ENCODE results near the gene SZT2.
"Not testable (repeated sequence)": the region's sequence is repeated elsewhere in the genome, so short reads cannot be mapped to it uniquely, and the experiment has no call there.

The SZT2 gene

GRCh38 chr1:43400441-43400840 is 10.7 kb downstream of the SZT2 start:
- not testable (repeated sequence) for H3K4me3 ChIP-seq (ENCODE audit: low read depth in 1 of 2, low read length in 2 of 2); H3K9me3 ChIP-seq (ENCODE audit: low read length); H3K9ac ChIP-seq (ENCODE audit: low read length); H3K27ac ChIP-seq (ENCODE audit: low read depth, low read length); H3K27me3 ChIP-seq (ENCODE audit: control insufficient read depth in 1 of 2, insufficient read depth in 2 of 2, low read length in 2 of 2); H3K4me1 ChIP-seq (ENCODE audit: insufficient read depth, low read length)
- peaks cover 35% of the 10 kb centered on the region for H3K36me3 ChIP-seq (ENCODE audit: insufficient read depth, low read length)

GRCh38 chr1:43402089-43402865 is 12.6 kb downstream of the SZT2 start:
- H3K27me3 ChIP-seq (ENCODE audit: control insufficient read depth in 1 of 2, insufficient read depth in 2 of 2, low read length in 2 of 2): no peaks in the 10 kb centered on the region
- H3K27ac ChIP-seq (ENCODE audit: low read depth, low read length): no peak overlapping the region
- no peak overlapping the region for H3K4me3 ChIP-seq (ENCODE audit: low read depth in 1 of 2, low read length in 2 of 2)
- peaks cover 49% of the 10 kb centered on the region for H3K36me3 ChIP-seq (ENCODE audit: insufficient read depth, low read length)
- H3K9me3 ChIP-seq (ENCODE audit: low read length): no peaks in the 10 kb centered on the region
- H3K9ac ChIP-seq (ENCODE audit: low read length): no peak overlapping the region
- no peaks in the 10 kb centered on the region for H3K4me1 ChIP-seq (ENCODE audit: insufficient read depth, low read length)

GRCh38 chr1:43404353-43404752 is 14.7 kb downstream of the SZT2 start:
- H3K36me3 ChIP-seq (ENCODE audit: insufficient read depth, low read length): peaks cover 65% of the 10 kb centered on the region
- no peaks in the 10 kb centered on the region for H3K9me3 ChIP-seq (ENCODE audit: low read length)
- H3K27ac ChIP-seq (ENCODE audit: low read depth, low read length): no peak overlapping the region
- no peaks in the 10 kb centered on the region for H3K27me3 ChIP-seq (ENCODE audit: control insufficient read depth in 1 of 2, insufficient read depth in 2 of 2, low read length in 2 of 2)
- no peak overlapping the region for H3K9ac ChIP-seq (ENCODE audit: low read length)
- H3K4me1 ChIP-seq (ENCODE audit: insufficient read depth, low read length): no peaks in the 10 kb centered on the region
- H3K4me3 ChIP-seq (ENCODE audit: low read depth in 1 of 2, low read length in 2 of 2): no peak overlapping the region

GRCh38 chr1:43405219-43405875 is 15.6 kb downstream of the SZT2 start:
- no peaks in the 10 kb centered on the region for H3K27me3 ChIP-seq (ENCODE audit: control insufficient read depth in 1 of 2, insufficient read depth in 2 of 2, low read length in 2 of 2)
- H3K4me1 ChIP-seq (ENCODE audit: insufficient read depth, low read length): no peaks in the 10 kb centered on the region
- no peaks in the 10 kb centered on the region for H3K9me3 ChIP-seq (ENCODE audit: low read length)
- no peak overlapping the region for H3K4me3 ChIP-seq (ENCODE audit: low read depth in 1 of 2, low read length in 2 of 2)
- no peak overlapping the region for H3K9ac ChIP-seq (ENCODE audit: low read length)
- H3K27ac ChIP-seq (ENCODE audit: low read depth, low read length): no peak overlapping the region
- peaks cover 69% of the 10 kb centered on the region for H3K36me3 ChIP-seq (ENCODE audit: insufficient read depth, low read length)

DNA sequence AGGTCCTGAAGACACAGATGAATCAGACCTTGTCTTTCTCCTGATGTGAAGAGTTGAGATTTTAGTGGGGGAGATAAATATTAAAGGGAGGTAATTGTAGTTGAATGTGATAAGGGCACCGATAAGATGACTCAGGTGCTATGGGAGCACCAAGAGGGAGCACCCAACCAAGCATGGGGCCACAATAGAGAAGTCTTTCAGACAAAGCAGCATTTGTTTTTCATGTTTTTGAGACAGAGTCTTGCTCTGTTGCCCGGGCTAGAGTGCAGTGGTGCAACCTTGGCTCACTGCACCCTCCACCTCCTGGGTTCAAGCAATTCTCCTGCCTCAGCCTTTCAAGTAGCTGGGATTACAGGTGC is 16.2 kb downstream of the SZT2 start:
- Histone ChIP-seq H3K36me3 (ENCODE audit: insufficient read depth, low read length) (peaks cover 69% of the 10 kb centered on the region), H3K27me3 (ENCODE audit: control insufficient read depth in 1 of 2, insufficient read depth in 2 of 2, low read length in 2 of 2) (no peaks in the 10 kb centered on the region), H3K9ac (ENCODE audit: low read length) (no peak overlapping the region), H3K4me3 (ENCODE audit: low read depth in 1 of 2, low read length in 2 of 2) (no peak overlapping the region), H3K4me1 (ENCODE audit: insufficient read depth, low read length) (no peaks in the 10 kb centered on the region), H3K9me3 (ENCODE audit: low read length) (no peaks in the 10 kb centered on the region), H3K27ac (ENCODE audit: low read depth, low read length) (no peak overlapping the region)

- H3K9ac ChIP-seq (ENCODE audit: low read length): no peak overlapping the region
- H3K9me3 ChIP-seq (ENCODE audit: low read length): no peaks in the 10 kb centered on the region
- H3K27me3 ChIP-seq (ENCODE audit: control insufficient read depth in 1 of 2, insufficient read depth in 2 of 2, low read length in 2 of 2): no peaks in the 10 kb centered on the region
- H3K36me3 ChIP-seq (ENCODE audit: insufficient read depth, low read length): peaks cover 59% of the 10 kb centered on the region
- no peaks in the 10 kb centered on the region for H3K4me1 ChIP-seq (ENCODE audit: insufficient read depth, low read length)
- H3K4me3 ChIP-seq (ENCODE audit: low read depth in 1 of 2, low read length in 2 of 2): no peak overlapping the region
- H3K27ac ChIP-seq (ENCODE audit: low read depth, low read length): no peak overlapping the region
These were observed 20.9 kb downstream of the SZT2 start for GRCh38 chr1:43410571-43410970.

DNA sequence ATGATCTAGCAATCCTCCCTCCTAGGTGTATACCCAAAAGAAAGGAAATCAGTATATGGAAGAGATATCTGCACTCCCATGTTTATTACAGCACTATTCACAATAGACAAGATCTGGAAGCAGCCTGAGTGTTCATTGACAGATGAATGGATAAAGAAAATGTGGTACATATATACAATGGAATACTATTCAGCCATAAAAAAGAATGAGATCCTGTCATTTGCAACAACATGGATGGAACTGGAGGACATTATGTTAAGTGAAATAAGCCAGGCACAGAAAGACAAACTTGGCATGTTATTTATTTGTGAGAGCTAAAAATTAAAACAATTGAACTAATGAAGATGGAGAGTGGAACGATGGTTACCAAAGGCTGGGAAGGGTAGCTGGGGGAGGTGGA is 23.7 kb downstream of the SZT2 start:
- not testable (repeated sequence) for H3K9ac ChIP-seq (ENCODE audit: low read length); H3K27me3 ChIP-seq (ENCODE audit: control insufficient read depth in 1 of 2, insufficient read depth in 2 of 2, low read length in 2 of 2); H3K4me3 ChIP-seq (ENCODE audit: low read depth in 1 of 2, low read length in 2 of 2); H3K27ac ChIP-seq (ENCODE audit: low read depth, low read length); H3K9me3 ChIP-seq (ENCODE audit: low read length); H3K4me1 ChIP-seq (ENCODE audit: insufficient read depth, low read length)
- peaks cover 63% of the 10 kb centered on the region for H3K36me3 ChIP-seq (ENCODE audit: insufficient read depth, low read length)

GRCh38 chr1:43414634-43415223 is 25.0 kb downstream of the SZT2 start:
- Histone ChIP-seq H3K4me3 (ENCODE audit: low read depth in 1 of 2, low read length in 2 of 2) (no peak overlapping the region), H3K36me3 (ENCODE audit: insufficient read depth, low read length) (peaks cover 64% of the 10 kb centered on the region), H3K4me1 (ENCODE audit: insufficient read depth, low read length) (no peaks in the 10 kb centered on the region), H3K9me3 (ENCODE audit: low read length) (no peaks in the 10 kb centered on the region), H3K27me3 (ENCODE audit: control insufficient read depth in 1 of 2, insufficient read depth in 2 of 2, low read length in 2 of 2) (no peaks in the 10 kb centered on the region), H3K27ac (ENCODE audit: low read depth, low read length) (no peak overlapping the region), H3K9ac (ENCODE audit: low read length) (no peak overlapping the region)

GRCh38 chr1:43415901-43416300 is 26.2 kb downstream of the SZT2 start:
- Histone ChIP-seq H3K36me3 (ENCODE audit: insufficient read depth, low read length) (peaks cover 72% of the 10 kb centered on the region), H3K9me3 (ENCODE audit: low read length) (no peaks in the 10 kb centered on the region), H3K27me3 (ENCODE audit: control insufficient read depth in 1 of 2, insufficient read depth in 2 of 2, low read length in 2 of 2) (no peaks in the 10 kb centered on the region), H3K9ac (ENCODE audit: low read length) (no peak overlapping the region), H3K4me1 (ENCODE audit: insufficient read depth, low read length) (no peaks in the 10 kb centered on the region), H3K4me3 (ENCODE audit: low read depth in 1 of 2, low read length in 2 of 2) (no peak overlapping the region), H3K27ac (ENCODE audit: low read depth, low read length) (no peak overlapping the region)

- H3K4me3 ChIP-seq (ENCODE audit: low read depth in 1 of 2, low read length in 2 of 2): no peak overlapping the region
- no peak overlapping the region for H3K27ac ChIP-seq (ENCODE audit: low read depth, low read length)
- H3K9me3 ChIP-seq (ENCODE audit: low read length): no peaks in the 10 kb centered on the region
- H3K27me3 ChIP-seq (ENCODE audit: control insufficient read depth in 1 of 2, insufficient read depth in 2 of 2, low read length in 2 of 2): no peaks in the 10 kb centered on the region
- H3K4me1 ChIP-seq (ENCODE audit: insufficient read depth, low read length): no peaks in the 10 kb centered on the region
- peaks cover 75% of the 10 kb centered on the region for H3K36me3 ChIP-seq (ENCODE audit: insufficient read depth, low read length)
- no peak overlapping the region for H3K9ac ChIP-seq (ENCODE audit: low read length)
These were observed 29.2 kb downstream of the SZT2 start for GRCh38 chr1:43418858-43419257.

- Histone ChIP-seq H3K9me3 (ENCODE audit: low read length) (no peaks in the 10 kb centered on the region), H3K27me3 (ENCODE audit: control insufficient read depth in 1 of 2, insufficient read depth in 2 of 2, low read length in 2 of 2) (no peaks in the 10 kb centered on the region), H3K36me3 (ENCODE audit: insufficient read depth, low read length) (peaks cover 85% of the 10 kb centered on the region), H3K27ac (ENCODE audit: low read depth, low read length) (no peak overlapping the region), H3K4me1 (ENCODE audit: insufficient read depth, low read length) (no peaks in the 10 kb centered on the region), H3K9ac (ENCODE audit: low read length) (no peak overlapping the region), H3K4me3 (ENCODE audit: low read depth in 1 of 2, low read length in 2 of 2) (no peak overlapping the region)
These were observed 30.1 kb downstream of the SZT2 start for GRCh38 chr1:43419627-43420425.

Data from muscle layer of colon (tissue), 2 donors.